SK-N-MC (cell line): ENCODE results near the gene SFPQ.
"Not testable (repeated sequence)": the region's sequence is repeated elsewhere in the genome, so short reads cannot be mapped to it uniquely, and the experiment has no call there.

ENCODE experiments used
- DNase-seq: peaks from one replicate; pipeline ENCODE4 v3.0.0-alpha.2; 2011; ENCODE audit warnings: low read depth, low spot score
- H3K27ac ChIP-seq: fragments of 200-600 bp; sonication (generic); 2 replicates; pipeline ENCODE4 v1.5.1; 2016; ENCODE audit warnings: mixed run types
- H3K36me3 ChIP-seq: fragments of 200-600 bp; sonication (generic); 2 replicates; pipeline ENCODE4 v1.6.1; 2017; ENCODE audit warnings: antibody characterized with exemption, low read length, mixed read lengths; ENCODE audit not compliant: insufficient read depth
- H3K4me3 ChIP-seq: fragments of 200-600 bp; sonication (generic); 2 replicates; pipeline ENCODE4 v1.5.1; 2016
- H3K9ac ChIP-seq: fragments of 200-600 bp; sonication (generic); 2 replicates; pipeline ENCODE4 v1.8.0; 2017; ENCODE audit warnings: mixed run types, mixed read lengths; ENCODE audit not compliant: insufficient read length
- H3K9me3 ChIP-seq: fragments of 200-600 bp; sonication (generic); 2 replicates; pipeline ENCODE4 v1.6.1; 2017; ENCODE audit warnings: low read depth, mild to moderate bottlenecking, antibody characterized with exemption, low read length, moderate library complexity, mixed read lengths
- EZH2 ChIP-seq: fragments of 200-600 bp; sonication (generic); IDR thresholded peaks from one replicate; pipeline ENCODE4 v1.6.1; 2017; ENCODE audit warnings: antibody characterized with exemption
- FOXP2 ChIP-seq: optimal IDR thresholded peaks from 2 replicates; pipeline ENCODE3; 2011; ENCODE audit warnings: mild to moderate bottlenecking, moderate library complexity; ENCODE audit not compliant: insufficient read depth; ENCODE audit errors: extremely low read length, control extremely low read depth
- POLR2AphosphoS5 ChIP-seq: IDR thresholded peaks from 2 replicates; pipeline ENCODE4 v1.6.1; 2012; ENCODE audit warnings: mild to moderate bottlenecking, low read depth, low read length, borderline replicate concordance

Gene SFPQ, protein sequence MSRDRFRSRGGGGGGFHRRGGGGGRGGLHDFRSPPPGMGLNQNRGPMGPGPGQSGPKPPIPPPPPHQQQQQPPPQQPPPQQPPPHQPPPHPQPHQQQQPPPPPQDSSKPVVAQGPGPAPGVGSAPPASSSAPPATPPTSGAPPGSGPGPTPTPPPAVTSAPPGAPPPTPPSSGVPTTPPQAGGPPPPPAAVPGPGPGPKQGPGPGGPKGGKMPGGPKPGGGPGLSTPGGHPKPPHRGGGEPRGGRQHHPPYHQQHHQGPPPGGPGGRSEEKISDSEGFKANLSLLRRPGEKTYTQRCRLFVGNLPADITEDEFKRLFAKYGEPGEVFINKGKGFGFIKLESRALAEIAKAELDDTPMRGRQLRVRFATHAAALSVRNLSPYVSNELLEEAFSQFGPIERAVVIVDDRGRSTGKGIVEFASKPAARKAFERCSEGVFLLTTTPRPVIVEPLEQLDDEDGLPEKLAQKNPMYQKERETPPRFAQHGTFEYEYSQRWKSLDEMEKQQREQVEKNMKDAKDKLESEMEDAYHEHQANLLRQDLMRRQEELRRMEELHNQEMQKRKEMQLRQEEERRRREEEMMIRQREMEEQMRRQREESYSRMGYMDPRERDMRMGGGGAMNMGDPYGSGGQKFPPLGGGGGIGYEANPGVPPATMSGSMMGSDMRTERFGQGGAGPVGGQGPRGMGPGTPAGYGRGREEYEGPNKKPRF

DNA sequence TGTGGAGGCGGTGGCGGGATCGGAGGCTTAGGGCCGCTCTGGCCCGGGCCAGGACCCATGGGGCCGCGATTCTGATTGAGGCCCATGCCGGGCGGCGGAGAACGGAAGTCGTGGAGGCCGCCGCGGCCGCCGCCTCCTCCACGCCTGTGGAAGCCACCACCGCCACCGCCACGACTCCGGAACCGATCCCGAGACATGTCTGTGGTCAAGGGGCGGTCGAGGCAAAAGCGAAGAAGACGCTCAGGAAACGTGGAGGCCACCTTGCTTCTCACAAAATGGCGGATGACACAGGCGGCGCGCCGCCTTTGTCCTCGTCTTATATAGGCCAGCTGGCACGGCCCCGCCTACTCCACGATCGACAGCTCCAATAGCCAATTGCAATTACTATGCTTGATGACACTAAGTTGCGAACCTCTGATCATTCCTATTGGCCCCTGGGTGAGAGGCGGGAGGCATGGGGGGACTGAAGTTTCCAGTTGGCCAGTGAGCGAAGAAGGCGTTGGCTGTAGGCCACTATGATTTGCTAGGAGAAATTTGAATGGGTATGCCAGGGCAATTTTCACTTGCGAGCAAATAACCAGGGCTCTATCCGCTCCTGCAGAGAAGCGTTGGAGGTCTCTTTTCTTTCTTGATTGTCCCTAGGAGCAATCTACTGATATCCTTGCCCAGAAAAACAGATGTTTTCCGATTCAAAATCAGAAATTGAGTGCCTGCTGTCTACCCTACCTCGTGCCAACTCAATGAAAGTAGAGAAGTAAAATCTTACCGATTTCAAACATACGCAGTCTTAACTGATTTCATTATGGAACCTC, at the start of gene SFPQ:
Gene SFPQ (minus strand): TSS at position 293 of the 812 bp plus-strand sequence. CDS start 96 bp downstream, at position 197.
- peak within 1 kb of the TSS; percentile 100 for H3K9ac ChIP-seq
- H3K36me3 ChIP-seq = peaks cover 38% of the 10 kb centered on the region
- peak; percentile 100 for DNase-seq
- H3K4me3 ChIP-seq = peak within 1 kb of the TSS; percentile 87
- peak within 1 kb of the TSS; percentile 97 for H3K27ac ChIP-seq
- no peaks in the 10 kb centered on the region for H3K9me3 ChIP-seq
- TF ChIP-seq FOXP2 (peak; percentile 33), EZH2 (no peak), POLR2AphosphoS5 (peak; percentile 100)

- not testable (repeated sequence) for H3K9me3 ChIP-seq, H3K27ac ChIP-seq, DNase-seq, H3K36me3 ChIP-seq, H3K4me3 ChIP-seq, H3K9ac ChIP-seq
These were observed 43.8 kb upstream of the SFPQ start for GRCh38 chr1:35236772-35237171.

DNA sequence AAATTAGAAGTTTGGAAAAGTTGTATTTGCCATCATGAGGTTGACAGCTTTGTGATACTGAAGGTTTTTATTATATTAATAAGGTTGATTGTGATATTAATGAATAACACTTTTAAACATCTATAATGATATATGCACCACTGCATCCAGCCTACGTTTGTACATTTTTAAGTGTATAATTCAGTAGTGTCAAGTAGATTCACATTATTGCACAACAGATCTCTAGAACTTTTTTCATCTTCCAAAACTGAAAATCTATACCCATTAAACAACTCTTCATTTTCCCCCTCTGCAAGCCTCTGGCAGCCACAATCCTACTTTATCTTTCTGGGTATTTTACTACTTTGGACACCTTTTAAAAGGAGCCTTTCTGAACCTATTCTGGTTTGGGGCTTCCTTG, 38.3 kb upstream of the SFPQ start:
- Histone ChIP-seq H3K9me3 (no peaks in the 10 kb centered on the region), H3K9ac (no peak overlapping the region), H3K27ac (no peak overlapping the region), H3K36me3 (no peaks in the 10 kb centered on the region), H3K4me3 (no peak overlapping the region)
- no peak for DNase-seq
- TF ChIP-seq EZH2 = no peak
- no peak for TF ChIP-seq FOXP2
- TF ChIP-seq POLR2AphosphoS5 = no peak

DNA sequence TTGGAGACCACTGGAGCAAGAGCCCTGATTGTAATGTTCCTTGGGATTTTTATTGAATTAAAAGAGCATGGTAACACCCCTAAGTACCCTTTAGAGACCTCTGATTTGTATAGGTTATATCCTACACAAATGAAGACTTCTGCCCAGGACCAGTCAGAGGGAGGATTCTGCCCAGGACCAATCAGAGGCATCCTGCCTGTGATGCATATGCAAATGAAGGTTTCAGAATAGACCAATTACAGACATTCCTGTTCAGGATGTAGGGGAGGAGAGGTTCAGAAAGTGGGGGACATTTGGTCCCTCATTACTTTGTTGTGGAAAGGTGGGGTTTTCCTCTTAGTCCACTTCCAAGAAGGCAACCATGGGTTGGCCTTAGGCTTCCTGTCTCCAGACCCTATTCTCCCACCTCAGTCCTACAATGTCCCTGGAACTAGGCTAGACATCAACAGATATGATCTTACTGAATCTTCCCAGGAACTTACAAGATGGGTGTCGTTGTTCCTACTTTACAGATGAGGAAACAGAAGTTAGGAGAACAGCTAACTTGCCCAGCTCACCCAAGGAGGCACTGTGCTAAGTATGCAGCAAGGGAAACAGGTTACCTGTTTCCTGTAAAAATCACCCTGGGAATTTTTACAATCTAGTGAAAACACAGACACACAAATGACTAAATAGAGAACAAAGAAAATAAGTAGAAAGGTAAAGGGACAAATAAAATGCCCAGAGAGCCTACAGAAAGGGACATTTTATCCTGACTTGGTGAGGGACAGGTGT, 36.8 kb upstream of the SFPQ start:
- DNase-seq = no peak
- no peak overlapping the region for H3K27ac ChIP-seq
- H3K9me3 ChIP-seq = no peaks in the 10 kb centered on the region
- TF ChIP-seq FOXP2 = no peak
- TF ChIP-seq EZH2 = no peak
- TF ChIP-seq POLR2AphosphoS5 = no peak
- H3K4me3 ChIP-seq = no peak overlapping the region
- H3K9ac ChIP-seq = no peak overlapping the region
- no peaks in the 10 kb centered on the region for H3K36me3 ChIP-seq

DNA sequence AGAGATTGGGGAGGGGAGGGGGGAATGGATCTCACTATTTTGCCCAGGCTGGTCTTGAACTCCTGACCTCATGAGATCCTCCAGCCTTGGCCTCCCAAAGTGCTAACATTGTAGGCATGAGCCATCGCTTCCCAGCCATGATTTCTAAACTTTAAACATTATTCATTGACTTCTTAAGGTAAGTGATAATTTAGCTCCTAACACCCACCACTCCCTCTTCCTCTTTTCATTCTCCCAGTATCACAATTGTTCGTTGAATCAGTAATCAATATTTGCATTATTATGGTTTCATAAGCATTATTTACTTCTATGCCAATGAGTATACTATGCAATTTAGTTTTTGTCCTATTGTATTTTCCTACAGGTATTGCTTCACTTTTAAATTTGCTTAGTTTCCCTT, 33.6 kb upstream of the SFPQ start:
- no peaks in the 10 kb centered on the region for H3K9me3 ChIP-seq
- TF ChIP-seq EZH2 (no peak), FOXP2 (no peak), POLR2AphosphoS5 (no peak)
- no peak overlapping the region for H3K4me3 ChIP-seq
- H3K27ac ChIP-seq = no peak overlapping the region
- H3K36me3 ChIP-seq = no peaks in the 10 kb centered on the region
- H3K9ac ChIP-seq = no peak overlapping the region
- DNase-seq = no peak

DNA sequence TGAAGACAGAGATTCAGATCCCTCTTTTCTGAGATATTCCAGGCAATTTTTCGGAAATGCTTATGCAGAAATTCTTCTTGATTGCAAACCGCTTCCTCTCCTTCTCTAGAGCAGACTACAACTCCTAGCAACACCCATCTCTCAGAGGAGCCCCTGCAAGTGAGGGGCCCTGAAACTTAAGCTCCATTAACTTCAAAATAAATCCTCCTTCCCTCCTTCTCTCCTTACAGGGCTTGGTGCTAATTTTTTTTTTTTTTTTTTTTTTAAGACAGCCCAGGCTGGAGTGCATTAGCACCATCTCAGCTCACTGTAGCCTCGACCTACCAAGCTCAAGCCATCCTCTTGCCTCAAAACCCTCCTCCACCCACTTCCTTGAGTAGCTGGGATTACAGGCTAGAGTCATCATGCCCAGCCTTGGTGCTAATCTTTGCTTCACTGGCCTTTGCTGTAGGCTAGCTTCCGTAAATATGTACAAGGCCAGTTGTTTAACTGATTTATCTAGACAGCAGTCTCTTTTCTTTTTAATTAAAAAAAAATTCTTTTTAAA, 30.2 kb upstream of the SFPQ start:
- Histone ChIP-seq H3K4me3 (peak overlapping the region; percentile 40), H3K9me3 (no peaks in the 10 kb centered on the region), H3K9ac (no peak overlapping the region), H3K27ac (peak overlapping the region; percentile 89), H3K36me3 (no peaks in the 10 kb centered on the region)
- DNase-seq = no peak
- TF ChIP-seq EZH2 (no peak), POLR2AphosphoS5 (no peak), FOXP2 (no peak)

DNA sequence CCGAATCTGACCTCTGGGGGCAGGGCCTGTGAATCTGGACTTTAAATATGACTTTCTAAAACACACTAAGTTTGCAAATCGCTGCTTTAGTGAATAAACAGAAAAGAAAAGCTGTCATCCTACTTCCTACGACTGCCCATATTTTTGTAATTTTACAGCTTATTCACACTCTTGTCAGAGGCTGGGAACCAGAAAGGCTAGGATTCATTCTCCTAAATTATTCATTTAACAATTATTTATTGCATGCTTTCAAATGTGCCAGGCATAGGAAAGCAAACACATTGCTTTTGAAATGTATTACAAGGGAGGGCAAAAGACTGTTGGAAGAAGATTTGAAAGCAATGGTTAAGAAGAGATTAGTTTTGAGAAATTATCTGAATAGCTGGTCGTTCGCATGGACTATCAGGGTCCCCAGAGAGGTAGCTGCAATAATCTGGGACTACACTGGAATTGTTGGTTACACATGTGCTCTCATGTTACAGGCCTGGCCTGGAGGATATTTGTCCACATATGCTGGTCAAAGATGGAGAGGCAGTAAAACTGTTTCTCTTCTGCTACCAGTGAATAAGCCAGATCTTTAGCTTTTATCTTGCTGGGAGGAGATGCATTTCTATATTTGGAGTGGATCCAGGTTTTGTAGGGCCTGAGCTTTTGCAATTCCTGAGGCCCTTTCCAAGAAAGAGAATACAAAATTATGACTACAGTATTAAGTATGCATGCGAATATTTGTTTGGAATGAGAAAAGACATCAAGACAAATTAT, 29.6 kb upstream of the SFPQ start:
- TF ChIP-seq FOXP2 = no peak
- TF ChIP-seq POLR2AphosphoS5 = no peak
- TF ChIP-seq EZH2 = no peak
- Histone ChIP-seq H3K9ac (peak overlapping the region; percentile 34), H3K9me3 (no peaks in the 10 kb centered on the region), H3K4me3 (peak overlapping the region; percentile 40), H3K27ac (peak overlapping the region; percentile 89), H3K36me3 (no peaks in the 10 kb centered on the region)
- DNase-seq = no peak
